GM21825 (cell line): ENCODE data around the gene GLDC.

Experiments used
- ATAC-seq: cut with Tn5 transposase; IDR thresholded peaks from one replicate; pipeline ENCODE4 v1.9.1; 2021; ENCODE audit warnings: mild to moderate bottlenecking, moderate library complexity; ENCODE audit not compliant: unreplicated experiment

Gene GLDC

DNA sequence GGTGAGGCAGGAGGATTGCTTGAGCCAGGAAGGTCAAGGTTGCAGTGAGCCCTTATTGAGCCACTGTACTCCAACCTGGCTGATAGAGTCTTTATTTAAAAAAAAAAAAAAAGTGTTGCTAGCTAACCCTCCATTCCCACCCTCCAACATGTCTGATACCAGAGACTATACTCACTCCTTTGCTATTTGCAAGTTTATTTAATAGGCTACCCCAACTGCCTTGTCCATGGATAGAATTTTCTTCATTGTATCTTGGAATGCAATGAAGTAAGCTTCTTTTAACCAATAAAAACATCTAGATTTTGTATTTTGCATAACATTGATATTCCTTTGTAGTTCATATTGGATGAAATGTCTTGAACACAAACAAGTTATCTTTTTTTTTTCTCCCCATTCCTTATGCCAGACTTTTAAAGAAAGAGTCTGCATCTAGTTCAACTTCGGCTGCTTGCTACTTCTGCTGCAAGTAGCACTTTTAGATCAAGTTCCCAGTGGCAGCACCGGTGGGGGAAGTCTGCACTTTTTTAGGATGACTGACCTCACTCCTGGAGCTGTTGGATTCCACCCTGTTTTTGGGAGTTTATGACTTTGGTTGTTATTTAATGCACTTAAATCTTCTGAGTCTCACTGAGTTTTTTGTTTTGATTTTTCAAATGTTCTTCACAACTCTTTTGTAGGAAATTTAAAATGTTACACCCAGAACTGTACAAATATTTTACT, 120.0 kb downstream of the GLDC start:
- ATAC-seq: no peak

DNA sequence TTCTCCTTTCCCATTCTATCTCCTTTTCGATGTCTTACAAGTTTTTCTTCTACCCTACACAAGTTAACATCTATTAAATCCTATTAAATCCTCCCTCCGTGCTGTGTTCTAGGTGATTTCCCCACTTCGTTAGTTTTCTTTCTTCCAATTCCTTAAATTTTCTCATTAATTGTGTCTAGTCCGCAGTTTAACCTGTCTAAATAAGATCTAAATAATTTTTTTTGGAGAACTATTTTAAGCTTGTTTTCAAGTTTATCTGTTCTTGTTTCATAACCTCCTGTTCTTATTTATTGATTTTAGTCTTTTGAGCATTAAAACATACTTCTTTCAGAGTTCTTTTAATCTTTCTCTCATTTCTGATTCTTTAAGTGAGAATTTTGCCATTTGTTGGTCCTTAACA, 123.3 kb downstream of the GLDC start:
- ATAC-seq: no peak

GRCh38 chr9:6512085-6512657, 133.4 kb downstream of the GLDC start:
- no peak for ATAC-seq

- no peak for ATAC-seq
Observed at GRCh38 chr9:6506571-6506970, 139.0 kb downstream of the GLDC start.

- ATAC-seq: no peak
Observed at GRCh38 chr9:6502399-6502798, 143.1 kb downstream of the GLDC start.

GRCh38 chr9:6501526-6502210, 143.9 kb downstream of the GLDC start:
- no peak for ATAC-seq

DNA sequence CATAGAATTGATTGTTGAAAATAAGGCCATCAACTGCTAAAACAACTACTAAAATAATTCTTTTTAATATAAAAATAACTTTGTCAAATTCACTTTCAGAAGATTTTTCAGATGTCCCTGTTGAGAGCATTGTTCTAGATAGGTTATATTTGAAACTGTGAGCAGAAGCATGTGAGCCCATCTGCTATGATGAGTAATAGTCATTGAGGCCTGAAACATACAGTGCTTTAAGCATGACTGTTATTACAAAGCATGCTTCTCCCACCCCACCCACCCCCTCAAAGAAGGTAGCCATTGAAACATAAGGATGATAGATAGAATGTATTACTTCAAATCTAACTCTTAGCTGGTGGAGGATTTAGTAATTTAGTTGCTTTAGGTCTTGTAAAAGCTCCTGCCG, 146.5 kb downstream of the GLDC start:
- ATAC-seq: no peak

DNA sequence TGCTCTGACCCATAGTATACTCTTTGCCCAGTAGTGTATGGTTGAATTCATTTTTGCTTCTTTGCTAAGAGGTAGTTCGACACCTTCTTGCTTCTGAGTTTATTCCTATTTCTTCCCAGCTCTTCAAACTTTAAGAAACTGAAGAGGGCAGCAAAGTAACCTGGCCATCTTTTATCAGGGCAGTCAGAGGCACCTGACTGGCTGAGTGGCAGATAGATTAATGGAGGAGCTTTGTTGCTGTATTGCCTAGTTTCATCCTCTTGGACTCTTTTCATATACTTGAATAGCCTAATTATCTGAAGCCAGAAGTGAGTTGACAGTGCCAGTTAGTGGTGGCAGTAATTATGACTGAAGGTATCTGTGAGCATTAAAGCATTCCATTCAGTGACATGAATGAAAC, 150.1 kb downstream of the GLDC start:
- ATAC-seq: no peak

GRCh38 chr9:6490863-6491262, 154.7 kb downstream of the GLDC start:
- ATAC-seq: no peak

GRCh38 chr9:6489099-6489498, 156.4 kb downstream of the GLDC start:
- ATAC-seq: no peak

DNA sequence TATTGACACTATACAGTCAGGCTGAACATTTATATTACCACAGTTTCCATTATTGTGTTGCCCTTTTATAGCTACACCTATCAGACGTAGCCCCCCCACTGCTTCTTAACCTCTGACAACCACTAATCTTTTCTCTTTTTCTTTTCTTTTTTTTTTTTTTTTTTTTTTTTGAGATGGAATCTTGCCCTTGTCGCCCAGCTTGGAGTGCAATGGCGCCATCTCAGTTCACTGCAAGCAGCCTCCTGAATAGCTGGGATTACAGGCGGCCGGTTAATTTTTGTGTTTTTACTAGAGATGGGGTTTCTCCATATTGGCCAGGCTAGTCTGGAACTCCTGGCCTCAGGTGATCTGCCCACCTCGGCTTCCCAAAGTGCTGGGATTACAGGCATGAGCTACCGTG, 157.1 kb downstream of the GLDC start:
- no peak for ATAC-seq

DNA sequence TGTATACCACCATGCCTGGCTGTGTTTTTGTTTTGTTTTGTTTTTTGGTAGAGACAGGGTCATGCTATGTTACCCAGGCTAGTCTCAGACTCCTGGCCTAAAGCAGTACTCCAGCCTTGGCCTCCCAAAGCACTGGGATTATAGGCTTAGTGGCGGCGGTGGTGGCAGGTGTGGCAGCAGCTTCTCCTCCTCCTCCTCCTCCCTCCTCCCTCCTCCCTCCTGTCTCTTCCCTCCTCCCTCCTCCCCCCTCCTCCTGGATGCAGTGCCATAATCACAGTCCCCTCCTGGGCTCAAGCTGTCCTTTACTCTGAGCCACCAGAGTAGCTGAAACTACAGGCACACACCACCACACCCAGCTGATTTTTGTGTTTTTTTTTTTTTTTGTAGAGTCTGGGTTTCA, 161.3 kb downstream of the GLDC start:
- no peak for ATAC-seq
